Mammary epithelial cell (primary cell): ENCODE measurements around the gene TACSTD2.

ENCODE experiments used
- EZH2 ChIP-seq: IDR thresholded peaks from 2 replicates; pipeline ENCODE4 v1.6.1; 2012; ENCODE audit warnings: low read length, inconsistent platforms, borderline replicate concordance
- TF ChIP-seq, protein P1 (sequence below), 2 donors: IDR thresholded peaks in 1 of 2; conservative IDR thresholded peaks in 1 of 2; 2 replicates each; pipeline ENCODE4 v1.5.1; 2011 to 2012; ENCODE audit warnings: inconsistent platforms in 2 of 2, low read length in 2 of 2, mild to moderate bottlenecking in 2 of 2, control low read depth in 1 of 2, low read depth in 1 of 2; ENCODE audit not compliant: insufficient read depth in 1 of 2; ENCODE audit errors: extremely low read depth in 1 of 2

DNA sequence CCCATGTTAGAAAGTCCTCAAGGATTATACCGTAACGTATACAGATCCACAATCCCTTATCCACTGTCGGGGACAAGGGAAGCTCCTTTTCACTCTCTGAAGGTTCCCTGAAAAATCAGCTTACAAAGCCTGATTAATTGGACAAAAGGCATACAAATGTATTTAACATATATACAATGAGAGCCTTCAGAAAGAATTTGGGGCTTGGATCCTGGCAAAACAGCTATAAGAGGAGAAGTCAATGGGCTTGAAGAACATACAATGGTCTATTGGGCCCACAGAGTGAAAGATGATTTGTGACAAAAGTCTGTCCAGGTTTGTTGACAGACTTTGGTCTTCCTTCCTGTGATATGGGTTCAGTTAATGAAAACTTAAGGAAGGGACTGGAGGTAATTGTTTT is 10.7 kb downstream of the TACSTD2 start:
- TF ChIP-seq, protein P1, sequence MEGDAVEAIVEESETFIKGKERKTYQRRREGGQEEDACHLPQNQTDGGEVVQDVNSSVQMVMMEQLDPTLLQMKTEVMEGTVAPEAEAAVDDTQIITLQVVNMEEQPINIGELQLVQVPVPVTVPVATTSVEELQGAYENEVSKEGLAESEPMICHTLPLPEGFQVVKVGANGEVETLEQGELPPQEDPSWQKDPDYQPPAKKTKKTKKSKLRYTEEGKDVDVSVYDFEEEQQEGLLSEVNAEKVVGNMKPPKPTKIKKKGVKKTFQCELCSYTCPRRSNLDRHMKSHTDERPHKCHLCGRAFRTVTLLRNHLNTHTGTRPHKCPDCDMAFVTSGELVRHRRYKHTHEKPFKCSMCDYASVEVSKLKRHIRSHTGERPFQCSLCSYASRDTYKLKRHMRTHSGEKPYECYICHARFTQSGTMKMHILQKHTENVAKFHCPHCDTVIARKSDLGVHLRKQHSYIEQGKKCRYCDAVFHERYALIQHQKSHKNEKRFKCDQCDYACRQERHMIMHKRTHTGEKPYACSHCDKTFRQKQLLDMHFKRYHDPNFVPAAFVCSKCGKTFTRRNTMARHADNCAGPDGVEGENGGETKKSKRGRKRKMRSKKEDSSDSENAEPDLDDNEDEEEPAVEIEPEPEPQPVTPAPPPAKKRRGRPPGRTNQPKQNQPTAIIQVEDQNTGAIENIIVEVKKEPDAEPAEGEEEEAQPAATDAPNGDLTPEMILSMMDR (conservative IDR thresholded peaks at IDR 0.05 in 1 of 2, IDR thresholded peaks at IDR 0.05 in 1 of 2; ENCODE audit: extremely low read depth in 1 of 2, insufficient read depth in 1 of 2, low read depth in 1 of 2, low read length in 2 of 2) = no peak
- no peak for TF ChIP-seq EZH2
